HG02840 (cell line): ENCODE results near the gene GLP1R.

Experiments
- ATAC-seq: cut with Tn5 transposase; IDR thresholded peaks from one replicate; pipeline ENCODE4 v1.9.1; 2021; ENCODE audit warnings: mild to moderate bottlenecking, moderate library complexity, moderate number of reproducible peaks; ENCODE audit not compliant: unreplicated experiment, low FRiP score

GLP1R gene

GRCh38 chr6:39061182-39061581 is 12.6 kb downstream of the GLP1R start:
- ATAC-seq: no peak

GRCh38 chr6:39061588-39061987 is 13.0 kb downstream of the GLP1R start:
- ATAC-seq: no peak

GRCh38 chr6:39062014-39062740 is 13.6 kb downstream of the GLP1R start:
- ATAC-seq: no peak

- no peak for ATAC-seq
Measured at GRCh38 chr6:39063526-39063925, 14.9 kb downstream of the GLP1R start.

- ATAC-seq: no peak
Measured at GRCh38 chr6:39065561-39065960, 17.0 kb downstream of the GLP1R start.

- no peak for ATAC-seq
Measured at GRCh38 chr6:39068391-39068790, 19.8 kb downstream of the GLP1R start.

- no peak for ATAC-seq
Measured at GRCh38 chr6:39072830-39073229, 24.2 kb downstream of the GLP1R start.

GRCh38 chr6:39073471-39074355 is 25.1 kb downstream of the GLP1R start:
- no peak for ATAC-seq

- no peak for ATAC-seq
Measured at GRCh38 chr6:39074486-39074885, 25.9 kb downstream of the GLP1R start.

- no peak for ATAC-seq
Measured at GRCh38 chr6:39075010-39075686, 26.6 kb downstream of the GLP1R start.

- no peak for ATAC-seq
Measured at GRCh38 chr6:39075807-39076622, 27.4 kb downstream of the GLP1R start.

GRCh38 chr6:39076623-39077535 is 28.3 kb downstream of the GLP1R start:
- no peak for ATAC-seq

GRCh38 chr6:39077882-39078594 is 29.5 kb downstream of the GLP1R start:
- ATAC-seq: no peak

GRCh38 chr6:39078695-39079094 is 30.1 kb downstream of the GLP1R start:
- no peak for ATAC-seq

GRCh38 chr6:39079197-39080125 is 30.9 kb downstream of the GLP1R start:
- no peak for ATAC-seq

- ATAC-seq: no peak
Measured at GRCh38 chr6:39080246-39080875, 31.8 kb downstream of the GLP1R start.

GRCh38 chr6:39082310-39082709 is 33.7 kb downstream of the GLP1R start:
- ATAC-seq: no peak
